HG03064 (cell line): ENCODE data around the gene GRIN2B.

Experiments
- ATAC-seq: cut with Tn5 transposase; IDR thresholded peaks from one replicate; pipeline ENCODE4 v1.9.1; 2021; ENCODE audit warnings: low read depth; ENCODE audit not compliant: unreplicated experiment

GRIN2B gene

GRCh38 chr12:13959131-13959723, 22.2 kb downstream of the GRIN2B start:
- no peak for ATAC-seq

- no peak for ATAC-seq
Measured at GRCh38 chr12:13957576-13957975, 23.8 kb downstream of the GRIN2B start.

GRCh38 chr12:13956060-13956590, 25.3 kb downstream of the GRIN2B start:
- ATAC-seq, result no peak

- ATAC-seq, result no peak
Measured at GRCh38 chr12:13952096-13952495, 29.3 kb downstream of the GRIN2B start.

- ATAC-seq, result no peak
Measured at GRCh38 chr12:13950502-13950901, 30.9 kb downstream of the GRIN2B start.

GRCh38 chr12:13948621-13949020, 32.8 kb downstream of the GRIN2B start:
- no peak for ATAC-seq

GRCh38 chr12:13947276-13947946, 34.0 kb downstream of the GRIN2B start:
- ATAC-seq, result no peak

GRCh38 chr12:13945641-13946040, 35.8 kb downstream of the GRIN2B start:
- ATAC-seq, result no peak

- no peak for ATAC-seq
Measured at GRCh38 chr12:13945236-13945635, 36.2 kb downstream of the GRIN2B start.

- ATAC-seq, result no peak
Measured at GRCh38 chr12:13942826-13943225, 38.6 kb downstream of the GRIN2B start.

GRCh38 chr12:13941258-13942249, 39.8 kb downstream of the GRIN2B start:
- ATAC-seq, result no peak

GRCh38 chr12:13940335-13940865, 41.0 kb downstream of the GRIN2B start:
- no peak for ATAC-seq

- no peak for ATAC-seq
Measured at GRCh38 chr12:13937735-13938134, 43.7 kb downstream of the GRIN2B start.

GRCh38 chr12:13935169-13935568, 46.2 kb downstream of the GRIN2B start:
- ATAC-seq, result no peak
